Thoracic aorta (tissue), 2 donors: Measurements from ENCODE around the gene TMCC1. TPM values are rescaled to one million over a fixed set of nuclear protein-coding genes. Genes with fewer than 3 reads are reported as not detected.

Experiments used
- ATAC-seq: fragments of 150-250 bp; one replicate; pipeline ENCODE4 v1.8.0; 2017; ENCODE audit warnings: low read depth; ENCODE audit not compliant: insufficient number of reproducible peaks, low FRiP score
- DNase-seq: peaks from one replicate; pipeline ENCODE4 v3.0.0-alpha.2; 2020; ENCODE audit warnings: low spot score
- H3K27ac ChIP-seq, 2 donors: fragments of 200-600 bp; sonication (generic); 1 replicate in 1 of 2; 2 replicates in 1 of 2; pipeline ENCODE4 v1.5.1; 2016; ENCODE audit warnings: mild to moderate bottlenecking in 2 of 2, moderate library complexity in 2 of 2
- H3K27me3 ChIP-seq: fragments of 200-600 bp; sonication (generic); replicated peaks from 2 replicates; pipeline ENCODE4 v1.6.0; 2016; ENCODE audit warnings: mild to moderate bottlenecking; ENCODE audit not compliant: insufficient read depth
- H3K36me3 ChIP-seq: fragments of 200-600 bp; sonication (generic); one replicate; pipeline ENCODE4 v1.5.1; 2016
- H3K4me1 ChIP-seq, 2 donors: fragments of 200-600 bp; sonication (generic); 1 replicate in 1 of 2; 2 replicates in 1 of 2; pipeline versions ENCODE4 v1.5.1 to v1.6.0; 2016; ENCODE audit warnings: low read depth in 2 of 2, mild to moderate bottlenecking in 1 of 2; ENCODE audit not compliant: control insufficient read depth in 1 of 2
- H3K4me3 ChIP-seq: fragments of 200-600 bp; sonication (generic); 2 replicates; pipeline ENCODE4 v1.5.1; 2016; ENCODE audit warnings: mild to moderate bottlenecking
- H3K9me3 ChIP-seq: fragments of 200-600 bp; sonication (generic); 2 replicates; pipeline ENCODE4 v1.5.1; 2016
- total RNA-seq, 2 donors: library from RNA; depleted of rRNA; stranded (reverse); fragments of >200 nt; gene quantifications; one replicate each; pipeline versions ENCODE4 v1.1.0 to v1.2.3, GENCODE V29; 2016
- TF ChIP-seq, protein P1 (sequence below): fragments of 200-600 bp; sonication (generic); IDR thresholded peaks from one replicate; pipeline ENCODE4 v1.5.1; 2019; ENCODE audit warnings: antibody characterized with exemption

Gene TMCC1
- total RNA-seq, 2 donors from 2014 or later = 16.9 to 17.7 TPM

DNA sequence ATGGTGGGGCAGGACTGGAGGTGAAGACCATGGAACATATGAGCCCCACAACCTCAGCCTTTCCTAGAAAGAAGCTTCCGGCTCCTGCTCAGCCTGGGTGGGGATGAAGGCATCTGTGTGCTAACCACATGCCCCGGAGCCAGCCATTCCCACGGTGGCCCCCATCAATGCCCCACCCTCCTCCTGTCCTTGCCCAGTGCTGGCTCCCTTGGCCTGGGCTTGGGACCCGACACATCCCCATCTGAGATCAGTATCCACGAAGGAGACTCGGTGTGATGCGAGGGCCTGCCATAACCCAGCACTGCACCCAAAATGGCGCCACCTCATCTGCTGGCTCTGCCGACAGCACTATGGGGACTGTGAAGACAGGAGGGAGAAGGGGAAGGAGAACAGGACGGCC is 270.6 kb downstream of the TMCC1 start:
- Histone ChIP-seq H3K27ac (peak overlapping the region; percentile 98), H3K9me3 (no peaks in the 10 kb centered on the region), H3K36me3 (no peaks in the 10 kb centered on the region), H3K4me1 (peaks cover 34 to 58% of the 10 kb centered on the region in 2 donors), H3K4me3 (no peak overlapping the region), H3K27me3 (no peaks in the 10 kb centered on the region)
- no peak for DNase-seq
- no peak for ATAC-seq
- TF ChIP-seq, protein P1, sequence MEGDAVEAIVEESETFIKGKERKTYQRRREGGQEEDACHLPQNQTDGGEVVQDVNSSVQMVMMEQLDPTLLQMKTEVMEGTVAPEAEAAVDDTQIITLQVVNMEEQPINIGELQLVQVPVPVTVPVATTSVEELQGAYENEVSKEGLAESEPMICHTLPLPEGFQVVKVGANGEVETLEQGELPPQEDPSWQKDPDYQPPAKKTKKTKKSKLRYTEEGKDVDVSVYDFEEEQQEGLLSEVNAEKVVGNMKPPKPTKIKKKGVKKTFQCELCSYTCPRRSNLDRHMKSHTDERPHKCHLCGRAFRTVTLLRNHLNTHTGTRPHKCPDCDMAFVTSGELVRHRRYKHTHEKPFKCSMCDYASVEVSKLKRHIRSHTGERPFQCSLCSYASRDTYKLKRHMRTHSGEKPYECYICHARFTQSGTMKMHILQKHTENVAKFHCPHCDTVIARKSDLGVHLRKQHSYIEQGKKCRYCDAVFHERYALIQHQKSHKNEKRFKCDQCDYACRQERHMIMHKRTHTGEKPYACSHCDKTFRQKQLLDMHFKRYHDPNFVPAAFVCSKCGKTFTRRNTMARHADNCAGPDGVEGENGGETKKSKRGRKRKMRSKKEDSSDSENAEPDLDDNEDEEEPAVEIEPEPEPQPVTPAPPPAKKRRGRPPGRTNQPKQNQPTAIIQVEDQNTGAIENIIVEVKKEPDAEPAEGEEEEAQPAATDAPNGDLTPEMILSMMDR = no peak

DNA sequence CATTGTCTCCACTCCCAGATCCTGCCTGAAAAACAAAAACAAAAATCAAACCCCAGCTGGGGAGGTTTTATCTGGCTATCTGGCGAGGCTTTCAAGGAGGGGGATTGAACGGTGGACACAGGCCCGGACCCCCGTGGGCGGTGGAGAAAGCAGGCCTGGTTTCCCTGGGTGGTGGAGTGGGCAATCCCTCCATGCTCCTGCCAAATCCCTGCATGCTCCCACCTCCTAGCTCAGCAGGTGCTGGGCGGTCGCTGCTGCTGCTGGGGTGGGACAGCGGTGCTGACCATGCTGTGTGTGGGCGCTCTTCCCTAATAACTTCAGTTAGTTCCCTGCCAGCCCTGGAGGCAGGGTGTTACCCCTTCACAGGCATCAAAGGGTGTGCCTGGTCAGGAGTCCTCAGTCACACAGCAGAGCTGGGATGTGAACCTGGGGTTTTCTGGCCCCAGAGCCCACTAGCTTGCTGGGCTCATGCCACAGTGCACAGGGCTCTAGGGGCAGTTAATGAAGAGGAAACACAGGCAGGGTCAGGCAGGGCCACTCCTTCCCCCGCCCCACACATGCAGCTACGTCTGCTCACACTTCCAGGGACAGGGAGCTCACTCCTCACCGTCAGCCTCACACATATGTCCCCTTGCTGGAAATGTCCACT is 271.2 kb downstream of the TMCC1 start:
- Histone ChIP-seq H3K27me3 (no peaks in the 10 kb centered on the region), H3K9me3 (no peaks in the 10 kb centered on the region), H3K36me3 (no peaks in the 10 kb centered on the region), H3K27ac (peak overlapping the region in 1 of 2 donors; percentile 98), H3K4me1 (peaks cover 35 to 52% of the 10 kb centered on the region in 2 donors), H3K4me3 (no peak overlapping the region)
- no peak for DNase-seq
- TF ChIP-seq, protein P1 = no peak
- no peak for ATAC-seq

DNA sequence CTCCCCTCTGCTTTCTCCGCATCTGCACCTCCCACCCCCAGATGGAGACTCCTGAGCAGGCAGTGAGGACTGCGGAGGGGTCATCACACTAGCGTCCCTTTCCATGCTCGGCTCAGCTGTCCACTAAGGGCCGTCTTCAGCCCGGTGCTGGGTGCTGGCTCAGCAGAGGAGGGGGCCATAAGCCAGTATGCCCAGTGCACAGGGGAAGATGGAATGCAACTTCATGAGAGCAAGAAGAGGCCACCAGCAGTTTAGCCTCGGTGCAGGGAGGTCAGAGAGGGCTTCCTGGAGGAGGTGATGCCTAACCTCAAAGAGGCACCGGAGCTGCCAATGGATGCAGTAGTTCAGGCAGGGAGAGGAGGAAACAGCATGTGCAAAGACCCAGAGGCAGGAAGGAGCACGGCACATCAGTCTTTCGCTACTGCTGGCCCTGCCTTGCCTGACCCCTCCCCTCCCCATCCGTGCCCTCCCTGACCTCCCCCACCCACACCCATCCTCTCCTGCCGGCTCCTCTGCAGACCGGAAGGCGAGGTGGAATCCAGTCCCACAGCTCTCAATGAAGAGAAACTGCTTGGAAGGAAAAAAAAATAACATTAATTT is 271.8 kb downstream of the TMCC1 start:
- no peak for ATAC-seq
- H3K36me3 ChIP-seq = no peaks in the 10 kb centered on the region
- H3K27me3 ChIP-seq = no peaks in the 10 kb centered on the region
- no peak overlapping the region for H3K27ac ChIP-seq
- TF ChIP-seq, protein P1 = no peak
- no peak overlapping the region for H3K4me3 ChIP-seq
- no peak for DNase-seq
- H3K4me1 ChIP-seq = peaks cover 39 to 46% of the 10 kb centered on the region in 2 donors
- no peaks in the 10 kb centered on the region for H3K9me3 ChIP-seq

DNA sequence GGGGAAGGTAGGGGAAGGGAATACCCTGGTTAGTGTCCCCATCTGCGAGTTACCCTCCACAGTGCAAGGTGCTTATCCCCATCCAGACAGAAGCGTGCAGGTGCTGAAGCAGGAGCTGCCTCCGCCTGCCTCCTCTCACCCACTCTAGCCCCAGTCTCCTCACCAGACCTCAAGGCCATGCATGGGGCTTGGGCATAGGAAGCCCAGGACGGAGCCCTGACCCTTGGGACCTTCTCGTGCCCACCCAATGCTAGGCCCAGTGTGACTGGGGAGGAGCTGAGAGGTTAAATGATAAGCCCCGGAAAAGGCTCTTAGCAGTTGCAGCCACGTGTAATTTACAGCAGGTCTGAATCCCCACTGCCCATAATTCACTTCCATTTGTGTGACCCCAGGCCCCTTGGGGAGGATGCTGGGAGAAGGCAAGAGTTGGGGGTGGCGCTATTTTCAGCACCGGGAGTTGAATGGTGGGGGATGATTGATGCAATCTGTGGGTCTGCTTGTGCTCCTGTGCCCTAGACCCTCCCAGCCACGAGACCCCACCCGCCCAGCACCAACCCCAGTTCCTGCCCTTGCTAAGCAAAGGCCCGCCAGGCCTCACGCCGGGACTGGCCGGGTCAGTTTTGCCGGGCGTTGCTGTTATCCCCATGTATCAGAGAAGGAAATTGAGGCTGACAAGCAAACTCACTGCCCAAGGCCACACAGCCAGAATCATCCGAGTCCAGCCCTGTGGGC is 272.5 kb downstream of the TMCC1 start:
- ATAC-seq (no peak), DNase-seq (no peak)
- Histone ChIP-seq H3K9me3 (no peaks in the 10 kb centered on the region), H3K36me3 (no peaks in the 10 kb centered on the region), H3K4me1 (peaks cover 42 to 45% of the 10 kb centered on the region in 2 donors), H3K4me3 (no peak overlapping the region), H3K27me3 (no peaks in the 10 kb centered on the region), H3K27ac (no peak overlapping the region)
- TF ChIP-seq, protein P1 = no peak

DNA sequence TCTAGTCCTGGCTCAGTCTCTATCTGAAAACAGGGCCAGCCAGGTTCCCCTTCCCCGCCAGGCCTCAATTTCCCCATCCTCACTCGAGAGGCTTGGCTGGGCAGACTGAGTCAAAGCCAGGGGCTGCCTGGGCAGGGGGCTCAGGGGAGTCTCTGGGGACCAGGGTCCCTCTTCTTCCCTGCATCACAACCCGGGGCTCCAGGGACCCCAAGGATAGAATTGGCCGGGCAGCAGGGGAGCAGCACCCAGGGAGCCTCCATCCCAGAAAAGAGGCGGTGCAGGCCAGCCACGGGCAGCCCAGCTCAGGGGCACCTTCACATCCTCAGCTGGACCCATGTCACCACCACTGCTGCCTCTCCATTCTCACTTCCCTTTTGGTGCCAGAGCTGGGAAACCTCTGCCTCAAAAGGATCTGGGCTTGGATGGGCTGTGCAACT is 273.8 kb downstream of the TMCC1 start:
- Histone ChIP-seq H3K27ac (no peak overlapping the region), H3K4me1 (peaks cover 44 to 45% of the 10 kb centered on the region in 2 donors)

More for the DNA sequence above, 273.8 kb downstream of the TMCC1 start:
- H3K9me3 ChIP-seq = no peaks in the 10 kb centered on the region
- no peak for ATAC-seq
- H3K27me3 ChIP-seq = no peaks in the 10 kb centered on the region
- no peak overlapping the region for H3K4me3 ChIP-seq
- no peak for DNase-seq
- TF ChIP-seq, protein P1 = no peak
- no peaks in the 10 kb centered on the region for H3K36me3 ChIP-seq
